Vagina (tissue), 2 donors: Measurements from ENCODE around the gene GIGYF1.

Experiments
- POLR2A ChIP-seq, 2 donors: fragments of 450-650 bp; IDR thresholded peaks; one replicate each; pipeline ENCODE4 v1.6.1; 2017; ENCODE audit warnings: antibody characterized with exemption in 2 of 2, mild to moderate bottlenecking in 2 of 2, moderate library complexity in 2 of 2
- TF ChIP-seq, protein P1 (sequence below), 3 experiments: fragments of 450-650 bp in 2 of 3; fragments of 200-600 bp in 1 of 3; sonication (generic) in 1 of 3; IDR thresholded peaks; one replicate each; pipeline ENCODE4 v1.5.1; 2017 to 2019; ENCODE audit warnings: antibody characterized with exemption in 3 of 3, mild to moderate bottlenecking in 2 of 3, moderate library complexity in 2 of 3

DNA sequence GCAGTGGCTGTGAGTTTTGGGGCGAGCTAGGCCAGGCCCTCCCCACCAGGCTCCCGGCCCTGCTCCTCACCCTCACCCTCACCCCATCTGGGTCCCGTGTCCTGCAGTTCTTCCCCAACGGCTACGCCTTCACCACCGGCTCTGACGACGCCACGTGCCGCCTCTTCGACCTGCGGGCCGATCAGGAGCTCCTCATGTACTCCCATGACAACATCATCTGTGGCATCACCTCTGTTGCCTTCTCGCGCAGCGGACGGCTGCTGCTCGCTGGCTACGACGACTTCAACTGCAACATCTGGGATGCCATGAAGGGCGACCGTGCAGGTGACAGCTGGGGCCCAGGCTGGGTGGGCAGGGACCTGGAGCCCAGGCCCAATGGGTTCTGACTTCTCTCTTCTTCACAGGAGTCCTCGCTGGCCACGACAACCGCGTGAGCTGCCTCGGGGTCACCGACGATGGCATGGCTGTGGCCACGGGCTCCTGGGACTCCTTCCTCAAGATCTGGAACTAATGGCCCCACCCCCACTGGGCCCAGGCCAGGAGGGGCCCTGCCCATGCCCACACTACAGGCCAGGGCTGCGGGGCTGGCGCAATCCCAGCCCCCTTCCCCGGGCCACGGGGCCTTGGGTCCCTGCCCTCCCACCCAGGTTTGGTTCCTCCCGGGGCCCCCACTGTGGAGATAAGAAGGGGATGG, 15.6 kb downstream of the GIGYF1 start:
- TF ChIP-seq, protein P1, sequence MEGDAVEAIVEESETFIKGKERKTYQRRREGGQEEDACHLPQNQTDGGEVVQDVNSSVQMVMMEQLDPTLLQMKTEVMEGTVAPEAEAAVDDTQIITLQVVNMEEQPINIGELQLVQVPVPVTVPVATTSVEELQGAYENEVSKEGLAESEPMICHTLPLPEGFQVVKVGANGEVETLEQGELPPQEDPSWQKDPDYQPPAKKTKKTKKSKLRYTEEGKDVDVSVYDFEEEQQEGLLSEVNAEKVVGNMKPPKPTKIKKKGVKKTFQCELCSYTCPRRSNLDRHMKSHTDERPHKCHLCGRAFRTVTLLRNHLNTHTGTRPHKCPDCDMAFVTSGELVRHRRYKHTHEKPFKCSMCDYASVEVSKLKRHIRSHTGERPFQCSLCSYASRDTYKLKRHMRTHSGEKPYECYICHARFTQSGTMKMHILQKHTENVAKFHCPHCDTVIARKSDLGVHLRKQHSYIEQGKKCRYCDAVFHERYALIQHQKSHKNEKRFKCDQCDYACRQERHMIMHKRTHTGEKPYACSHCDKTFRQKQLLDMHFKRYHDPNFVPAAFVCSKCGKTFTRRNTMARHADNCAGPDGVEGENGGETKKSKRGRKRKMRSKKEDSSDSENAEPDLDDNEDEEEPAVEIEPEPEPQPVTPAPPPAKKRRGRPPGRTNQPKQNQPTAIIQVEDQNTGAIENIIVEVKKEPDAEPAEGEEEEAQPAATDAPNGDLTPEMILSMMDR (IDR thresholded peaks at IDR 0.05): no peak
- TF ChIP-seq POLR2A (IDR thresholded peaks at IDR 0.05): no peak
